IMR-90 (cell line): ENCODE results near the gene DYRK1A. TPM values are rescaled to one million over a fixed set of nuclear protein-coding genes. Genes with fewer than 3 reads are reported as not detected.
A peak's percentile ranks its signal among the peaks of the same experiment; 100 is the strongest.

Source experiments
- ATAC-seq: fragments of 200-7000 bp; cut with Tn5 transposase; 2 replicates; pipeline ENCODE4 v1.9.1; 2020; ENCODE audit warnings: low read depth, mild to moderate bottlenecking, moderate library complexity
- BruUV-seq: library from RNA; stranded (reverse); fragments of 400-500 nt; replicated peaks from 2 replicates; lab custom pipeline; 2021; lab: Mats Ljungman, UMichigan
- CTCF ChIA-PET: fragments of 300-600 bp; formaldehyde crosslinking; extraction: SDS; loops from one replicate; lab custom pipeline; 2021; ENCODE audit warnings: antibody characterized with exemption; lab: Yijun Ruan, JAX
- POLR2A ChIA-PET: fragments of 300-600 bp; sonication (Branson Sonifier 250); formaldehyde crosslinking; loops from one replicate; lab custom pipeline; 2022; ENCODE audit warnings: antibody characterized with exemption; ENCODE audit not compliant: unreplicated experiment; lab: Charles Lee
- DNase-seq: peaks from one replicate; pipeline ENCODE4 v3.0.0; 2013
- H2AFZ ChIP-seq: replicated peaks from 2 replicates; pipeline ENCODE3; 2013; ENCODE audit warnings: low read length, mild to moderate bottlenecking; ENCODE audit not compliant: poor library complexity
- H2AK5ac ChIP-seq: 2 replicates; pipeline ENCODE4 v1.6.1; 2013; ENCODE audit warnings: low read depth, low read length, inconsistent platforms
- H2AK9ac ChIP-seq: replicated peaks from 2 replicates; pipeline ENCODE3; 2013; ENCODE audit warnings: mild to moderate bottlenecking, low read depth, low read length, moderate library complexity; ENCODE audit not compliant: poor library complexity
- H2BK120ac ChIP-seq: 2 replicates; pipeline ENCODE4 v1.6.1; 2013; ENCODE audit warnings: low read depth, low read length, inconsistent platforms
- H2BK15ac ChIP-seq: 3 replicates; pipeline ENCODE4 v1.6.1; 2013; ENCODE audit warnings: low read depth, low read length, inconsistent platforms
- H2BK20ac ChIP-seq: 2 replicates; pipeline ENCODE4 v1.6.1; 2013; ENCODE audit warnings: low read depth, mild to moderate bottlenecking, inconsistent platforms, low read length, moderate library complexity
- H2BK5ac ChIP-seq: 2 replicates; pipeline ENCODE4 v1.6.1; 2013; ENCODE audit warnings: mild to moderate bottlenecking, low read depth, low read length, inconsistent platforms; ENCODE audit not compliant: poor library complexity, severe bottlenecking
- H3K14ac ChIP-seq: replicated peaks from 2 replicates; pipeline ENCODE4 v1.6.1; 2013; ENCODE audit warnings: low read depth, low read length, inconsistent platforms
- H3K18ac ChIP-seq: 2 replicates; pipeline ENCODE4 v1.6.1; 2013; ENCODE audit warnings: low read depth, low read length, control low read depth
- H3K23ac ChIP-seq: 2 replicates; pipeline ENCODE4 v1.6.1; 2013; ENCODE audit warnings: low read depth, low read length, inconsistent platforms
- H3K27ac ChIP-seq: 2 replicates; pipeline ENCODE4 v1.5.1; 2013; ENCODE audit warnings: mild to moderate bottlenecking, control low read depth, low read length; ENCODE audit not compliant: insufficient read depth
- H3K27me3 ChIP-seq: 2 replicates; pipeline ENCODE4 v1.6.1; 2013; ENCODE audit warnings: low read length; ENCODE audit not compliant: control insufficient read depth, insufficient read depth
- H3K36me3 ChIP-seq: 2 replicates; pipeline ENCODE4 v1.6.1; 2013; ENCODE audit warnings: low read length, mixed read lengths; ENCODE audit not compliant: control insufficient read depth, insufficient read depth
- H3K4ac ChIP-seq: 2 replicates; pipeline ENCODE4 v1.6.1; 2013; ENCODE audit warnings: low read depth, low read length, inconsistent platforms
- H3K4me1 ChIP-seq: 2 replicates; pipeline ENCODE4 v1.6.1; 2013; ENCODE audit warnings: low read length, mixed read lengths; ENCODE audit not compliant: control insufficient read depth, insufficient read depth
- H3K4me2 ChIP-seq: 2 replicates; pipeline ENCODE4 v1.6.1; 2013; ENCODE audit warnings: low read depth, mild to moderate bottlenecking, control low read depth, low read length, moderate library complexity
- H3K4me3 ChIP-seq: 2 replicates; pipeline ENCODE4 v1.5.1; 2013; ENCODE audit warnings: low read depth, mild to moderate bottlenecking, control low read depth, low read length, moderate library complexity; ENCODE audit not compliant: insufficient read depth
- H3K56ac ChIP-seq: 2 replicates; pipeline ENCODE4 v1.6.1; 2013; ENCODE audit warnings: low read length, inconsistent platforms; ENCODE audit not compliant: insufficient read depth; ENCODE audit errors: extremely low read depth
- H3K79me1 ChIP-seq, 2 experiments: 2 replicates each; pipeline ENCODE4 v1.6.1; 2013; ENCODE audit warnings: low read length in 2 of 2, inconsistent platforms in 1 of 2, low read depth in 1 of 2
- H3K9ac ChIP-seq: 2 replicates; pipeline ENCODE4 v1.6.1; 2013; ENCODE audit warnings: low read depth, low read length, control low read depth
- H3K9me1 ChIP-seq: 2 replicates; pipeline ENCODE4 v1.6.1; 2013; ENCODE audit warnings: low read length, inconsistent platforms; ENCODE audit not compliant: insufficient read depth
- H3K9me3 ChIP-seq: 2 replicates; pipeline ENCODE4 v1.6.1; 2013; ENCODE audit warnings: low read length; ENCODE audit not compliant: control insufficient read depth, insufficient read depth
- H4K20me1 ChIP-seq: 2 replicates; pipeline ENCODE4 v1.6.1; 2013; ENCODE audit warnings: low read length, inconsistent platforms; ENCODE audit not compliant: insufficient read depth
- H4K5ac ChIP-seq: 2 replicates; pipeline ENCODE4 v1.6.1; 2013; ENCODE audit warnings: mild to moderate bottlenecking, low read depth, low read length, control low read depth
- H4K8ac ChIP-seq, 2 experiments: 2 replicates each; pipeline ENCODE4 v1.6.1; 2013; ENCODE audit warnings: low read depth in 2 of 2, low read length in 2 of 2, control low read depth in 1 of 2, inconsistent platforms in 1 of 2
- H4K91ac ChIP-seq: 2 replicates; pipeline ENCODE4 v1.6.1; 2013; ENCODE audit warnings: low read depth, low read length, inconsistent platforms; ENCODE audit not compliant: insufficient read depth
- CTCF ChIP-seq: conservative IDR thresholded peaks from 2 replicates; pipeline ENCODE4 v1.5.1; 2012; ENCODE audit warnings: mild to moderate bottlenecking, low read depth, low read length, improper control_type of control experiment
- ELK1 ChIP-seq: fragments of 150-350 bp; IDR thresholded peaks from 2 replicates; pipeline ENCODE4 v1.6.1; 2016; ENCODE audit warnings: low read depth, mild to moderate bottlenecking, low read length, moderate library complexity, borderline replicate concordance
- MXI1 ChIP-seq: IDR thresholded peaks from 2 replicates; pipeline ENCODE4 v1.6.1; 2012; ENCODE audit warnings: low read depth, mild to moderate bottlenecking, low read length, moderate library complexity, borderline replicate concordance
- POLR2A ChIP-seq: IDR thresholded peaks from 2 replicates; pipeline ENCODE4 v1.6.1; 2012; ENCODE audit warnings: mild to moderate bottlenecking, low read depth, low read length
- SMC3 ChIP-seq: fragments of 150-350 bp; IDR thresholded peaks from 2 replicates; pipeline ENCODE4 v1.6.1; 2016; ENCODE audit warnings: low read depth, mild to moderate bottlenecking, antibody characterized with exemption, low read length, moderate library complexity
- WGBS, 2 experiments: methylation state at CpG; one replicate each; pipeline versions ENCODE4 v1.1.5 to v1.1.7; 2013; ENCODE audit warnings: missing lambda C conversion rate in 2 of 2; ENCODE audit not compliant: insufficient read length in 1 of 2; ENCODE audit errors: extremely low coverage in 2 of 2; 5-methylcytosine and 5-hydroxymethylcytosine counted together
- dilution Hi-C: fragments of 300-500 bp; cut with HindIII; formaldehyde crosslinking; loops from one replicate; pipeline ENCODE4 v1.14.3; 2018; ENCODE audit warnings: low sequenced_read_pairs; ENCODE audit not compliant: unreplicated experiment
- in situ Hi-C: fragments of 300-500 bp; cut with MboI; formaldehyde crosslinking; loops from 3 replicates; pipeline ENCODE4 v1.14.3; 2019; ENCODE audit warnings: low sequenced_read_pairs, inconsistent platforms, mixed read lengths
- intact Hi-C: fragments of 100-400 bp; cut with micrococcal nuclease; formaldehyde crosslinking; loops from 2 replicates; pipeline ENCODE4 v1.10.0; 2022
- polyA plus RNA-seq, 3 experiments: library from polyadenylated mRNA; depleted of rRNA; stranded (reverse); fragments of >200 nt; gene quantifications; 2 replicates each; pipeline ENCODE4 v1.2.3, GENCODE V29; 2012; ENCODE audit warnings: low replicate concordance in 1 of 3
- total RNA-seq: library from RNA; depleted of rRNA; stranded (reverse); fragments of >200 nt; gene quantifications from 2 replicates; pipeline ENCODE4 v1.2.3, GENCODE V29; 2012

Gene DYRK1A
- total and polyA plus RNA-seq, 2 of the 4 experiments (the other 2 are of a cell fraction): 18.6 to 50.5 TPM

GRCh38 chr21:37496972-37497371, 130.4 kb downstream of the DYRK1A start:
- H4K20me1 ChIP-seq: no peaks in the 10 kb centered on the region
- no peak overlapping the region for H2BK5ac ChIP-seq
- H2BK15ac ChIP-seq: no peak overlapping the region
- DNase-seq (no peak), ATAC-seq (no peak)
- BruUV-seq: no TSS peak
- no peak overlapping the region for H4K8ac ChIP-seq
- WGBS, 2 experiments: no CpG with 5 or more reads among the region's 4 CpGs
- TF ChIP-seq POLR2A (no peak), SMC3 (no peak), CTCF (0 out of 2 replicates have a peak, but pooled peaks have one; percentile 23), ELK1 (no peak), MXI1 (no peak)
- H3K27ac ChIP-seq: no peak overlapping the region
- no peak overlapping the region for H3K18ac ChIP-seq
- no peaks in the 10 kb centered on the region for H3K4me1 ChIP-seq
- ChIA-PET CTCF (interaction anchor here (1.3 kb wide), 1 partner anchor 15 kb away, joined by 3 read pairs; no protein-coding TSS in a partner anchor), POLR2A (no interaction called here)
- H3K4me2 ChIP-seq: no peak overlapping the region
- no peak overlapping the region for H2AK5ac ChIP-seq
- no peak overlapping the region for H4K91ac ChIP-seq
- no peak overlapping the region for H4K5ac ChIP-seq
- H2BK20ac ChIP-seq: no peak overlapping the region
- in situ Hi-C loops: no loop called here
- H3K79me1 ChIP-seq: peaks cover 18 to 41% of the 10 kb centered on the region in 2 experiments
- H2AK9ac ChIP-seq: no peak overlapping the region
- H3K56ac ChIP-seq: no peak overlapping the region
- H3K14ac ChIP-seq: no peak overlapping the region
- no peaks in the 10 kb centered on the region for H3K9me3 ChIP-seq
- no peak overlapping the region for H3K4me3 ChIP-seq
- 0 out of 2 replicates have a peak, but pooled peaks cover 3% of the 10 kb centered on the region for H3K9me1 ChIP-seq
- intact Hi-C loops: no loop called here
- no peak overlapping the region for H3K9ac ChIP-seq
- H3K27me3 ChIP-seq: no peaks in the 10 kb centered on the region
- no peak overlapping the region for H3K23ac ChIP-seq
- H2BK120ac ChIP-seq: no peak overlapping the region
- H2AFZ ChIP-seq: no peak overlapping the region
- dilution Hi-C loops: no loop called here
- H3K4ac ChIP-seq: no peak overlapping the region
- peaks cover 10% of the 10 kb centered on the region for H3K36me3 ChIP-seq
